ENCODE data around the gene PCBP2. TPM values are rescaled to one million over a fixed set of nuclear protein-coding genes. Genes with fewer than 3 reads are reported as not detected.

The PCBP2 gene
- polyA plus RNA-seq, 3 donors: 79.6 to 588 (median 81.9) TPM

DNA sequence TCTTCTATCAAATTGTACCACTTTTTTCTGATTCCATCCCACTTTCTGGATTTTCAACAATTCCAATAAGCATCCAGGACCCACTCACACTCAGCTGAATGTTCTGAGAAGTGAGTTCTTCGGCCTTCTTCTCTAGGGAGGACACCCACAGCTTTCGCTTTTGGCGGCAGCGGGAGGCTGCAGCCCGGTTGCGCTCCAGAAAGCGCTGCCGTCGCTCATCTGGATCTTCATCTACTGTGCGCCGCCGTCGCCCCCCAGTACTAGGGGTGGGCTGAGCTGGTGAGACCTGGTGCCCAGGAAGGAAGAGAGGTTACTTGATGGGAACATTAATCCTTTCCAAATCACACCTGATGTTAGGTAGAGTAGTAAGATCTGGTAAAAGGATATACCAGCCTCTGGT, 72.6 kb downstream of the PCBP2 start:
- TF ChIP-seq CTCF (IDR thresholded peaks at IDR 0.05): no peak
- peaks cover 82 to 88% of the 10 kb centered on the region in 2 donors for H3K36me3 ChIP-seq (replicated peaks in 1 of 2; ENCODE audit: control insufficient read depth in 1 of 2, insufficient read depth in 2 of 2, low read length in 2 of 2)
- H2AFZ ChIP-seq (ENCODE audit: insufficient read depth, low read depth, low read length, poor library complexity, severe bottlenecking): no peak overlapping the region
- H3K4me1 ChIP-seq (ENCODE audit: control insufficient read depth in 1 of 2, insufficient read depth in 2 of 2, low read length in 2 of 2): no peaks in the 10 kb centered on the region
- H3K9me3 Mint-ChIP-seq: no peaks in the 10 kb centered on the region
- no peak overlapping the region for H3K4me2 ChIP-seq (replicated peaks; ENCODE audit: extremely low read depth, low read length, poor library complexity, severe bottlenecking)
- H3K27ac ChIP-seq (ENCODE audit: low read depth in 1 of 2, low read length in 2 of 2): no peak overlapping the region
- H3K9ac ChIP-seq (ENCODE audit: insufficient read depth, low read length, poor library complexity, severe bottlenecking): no peak overlapping the region
- H3K4me3 ChIP-seq (replicated peaks in 1 of 3; ENCODE audit: low read depth in 2 of 3, low read length in 3 of 3): no peak overlapping the region
- H3K79me2 ChIP-seq (ENCODE audit: insufficient read depth, low read length): no peaks in the 10 kb centered on the region
- 98% methylated on average over 9 of the region's 13 CpGs for WGBS (ENCODE audit: insufficient coverage)
- H3K27ac Mint-ChIP-seq: peak overlapping the region in 1 of 7 donors; percentile 29
- no peaks in the 10 kb centered on the region for H3K9me3 ChIP-seq (replicated peaks in 1 of 2; ENCODE audit: control insufficient read depth in 1 of 2, insufficient read depth in 1 of 2, low read length in 2 of 2)
- no peaks in the 10 kb centered on the region for H3K27me3 ChIP-seq (ENCODE audit: control insufficient read depth in 2 of 2, insufficient read depth in 2 of 2, low read length in 2 of 2)
- H3K27me3 Mint-ChIP-seq (ENCODE audit: low read depth in 3 of 3): no peaks in the 10 kb centered on the region
- no peak overlapping the region for H3K4me3 Mint-ChIP-seq
- H3K36me3 Mint-ChIP-seq: peaks cover 72 to 93% of the 10 kb centered on the region in 2 donors
- no peak for DNase-seq
- intact Hi-C loops (cut with micrococcal nuclease): no loop called here
- no peaks in the 10 kb centered on the region for H3K4me1 Mint-ChIP-seq
- H4K20me1 ChIP-seq (ENCODE audit: insufficient read depth, low read length): no peaks in the 10 kb centered on the region

- Histone ChIP-seq H3K36me3 (replicated peaks in 1 of 2; ENCODE audit: control insufficient read depth in 1 of 2, insufficient read depth in 2 of 2, low read length in 2 of 2) (peaks cover 78 to 88% of the 10 kb centered on the region in 2 donors), H3K4me1 (ENCODE audit: control insufficient read depth in 1 of 2, insufficient read depth in 2 of 2, low read length in 2 of 2) (peaks cover 11 to 12% of the 10 kb centered on the region in 2 donors), H3K4me3 (replicated peaks in 1 of 3; ENCODE audit: low read depth in 2 of 3, low read length in 3 of 3) (no peak overlapping the region), H3K27me3 (ENCODE audit: control insufficient read depth in 2 of 2, insufficient read depth in 2 of 2, low read length in 2 of 2) (no peaks in the 10 kb centered on the region), H4K20me1 (ENCODE audit: insufficient read depth, low read length) (no peaks in the 10 kb centered on the region), H3K27ac (ENCODE audit: low read depth in 1 of 2, low read length in 2 of 2) (no peak overlapping the region), H3K9me3 (replicated peaks in 1 of 2; ENCODE audit: control insufficient read depth in 1 of 2, insufficient read depth in 1 of 2, low read length in 2 of 2) (no peaks in the 10 kb centered on the region), H3K9ac (ENCODE audit: insufficient read depth, low read length, poor library complexity, severe bottlenecking) (no peak overlapping the region), H3K79me2 (ENCODE audit: insufficient read depth, low read length) (no peaks in the 10 kb centered on the region), H3K4me2 (replicated peaks; ENCODE audit: extremely low read depth, low read length, poor library complexity, severe bottlenecking) (no peak overlapping the region), H2AFZ (ENCODE audit: insufficient read depth, low read depth, low read length, poor library complexity, severe bottlenecking) (no peak overlapping the region)
- 88% methylated on average over 2 of the region's 2 CpGs for WGBS (ENCODE audit: insufficient coverage)
- Mint-ChIP-seq H3K9me3 (peaks cover 0 to 2% (median 0%) of the 10 kb centered on the region in 7 donors), H3K4me3 (no peak overlapping the region), H3K36me3 (peaks cover 65 to 93% of the 10 kb centered on the region in 2 donors), H3K27ac (no peak overlapping the region), H3K27me3 (ENCODE audit: low read depth in 3 of 3) (no peaks in the 10 kb centered on the region), H3K4me1 (peaks cover 16% of the 10 kb centered on the region)
- TF ChIP-seq CTCF (IDR thresholded peaks at IDR 0.05): no peak
- DNase-seq: no peak
- intact Hi-C loops (cut with micrococcal nuclease): no loop called here
Observed at GRCh38 chr12:53530061-53530460, 78.2 kb downstream of the PCBP2 start.

Small RNA genes within 50 kb of the gene (small RNA-seq; reads per million reads assigned to genes)
- gene AC023509.3 (ENCODE audit: insufficient read length, low read depth): not detected

Other genes with a start within 250 kb of the PCBP2 start
- gene ITGB7, start 244.9 kb upstream of the PCBP2 start, polyA plus RNA-seq: 10 to 100 TPM; 24.1 to 33.1 (median 28.4) TPM
- gene RARG, start 219.9 kb upstream of the PCBP2 start, polyA plus RNA-seq: 10 to 100 TPM in 1 of 3 donors, 1 to 10 TPM in 2; 1.8 to 14.6 (median 2.3) TPM
- under 1 TPM in 1 of 3 donors, not detected in 2; 0.79 TPM for gene ESPL1, start 183.8 kb upstream of the PCBP2 start, polyA plus RNA-seq
- gene PFDN5, start 156.6 kb upstream of the PCBP2 start, polyA plus RNA-seq: 1,000 to 10,000 TPM; 1,474 to 2,196 (median 1,751) TPM
- 10 to 100 TPM; 49.3 to 64.3 (median 55.7) TPM for gene MYG1, start 152.4 kb upstream of the PCBP2 start, polyA plus RNA-seq
- 10 to 100 TPM; 25.6 to 62.6 (median 27.2) TPM for gene AAAS, start 130.5 kb upstream of the PCBP2 start, polyA plus RNA-seq
- gene SP7, start 115.7 kb upstream of the PCBP2 start, polyA plus RNA-seq: under 1 TPM in 1 of 3 donors, not detected in 2; 0.04 TPM
- gene SP1, start 71.9 kb upstream of the PCBP2 start, polyA plus RNA-seq: 10 to 100 TPM; 15.1 to 80.7 (median 22.7) TPM
- gene AMHR2, start 28.2 kb upstream of the PCBP2 start, polyA plus RNA-seq: not detected
- gene PRR13, start 10.4 kb upstream of the PCBP2 start, polyA plus RNA-seq: 100 to 1,000 TPM; 172 to 670 (median 591) TPM
- 10 to 100 TPM in 1 of 3 donors, 1 to 10 TPM in 2; 1.7 to 31.4 (median 2.0) TPM for gene MAP3K12, start 47.4 kb downstream of the PCBP2 start, polyA plus RNA-seq
- gene TARBP2, start 49.2 kb downstream of the PCBP2 start, polyA plus RNA-seq: 10 to 100 TPM; 16.6 to 39.4 (median 24.4) TPM
- gene NPFF, start 55.4 kb downstream of the PCBP2 start, polyA plus RNA-seq: under 1 TPM in 1 of 3 donors, not detected in 2; 0.29 TPM
- gene ATF7, start 174.3 kb downstream of the PCBP2 start, polyA plus RNA-seq: 10 to 100 TPM; 21.7 to 27.9 (median 24.4) TPM
- 100 to 1,000 TPM; 498 to 587 (median 522) TPM for gene ATP5MC2, start 224.0 kb downstream of the PCBP2 start, polyA plus RNA-seq

Data from CD14-positive monocyte (primary cell).